HCT116 (cell line): ENCODE data around the gene ST6GAL2. TPM values are rescaled to one million over a fixed set of nuclear protein-coding genes. Genes with fewer than 3 reads are reported as not detected.

Experiments
- ATAC-seq: fragments of 200-7000 bp; cut with Tn5 transposase; 2 replicates; pipeline ENCODE4 v1.9.1; 2020; ENCODE audit warnings: mild to moderate bottlenecking, moderate library complexity
- BruUV-seq: library from RNA; stranded (reverse); fragments of 400-500 nt; replicated peaks from 2 replicates; lab custom pipeline; 2021; lab: Mats Ljungman, UMichigan
- CTCF ChIA-PET: fragments of 300-600 bp; sonication (Branson Sonifier 250); formaldehyde crosslinking; loops from one replicate; lab custom pipeline; 2021; ENCODE audit warnings: antibody characterized with exemption; lab: Charles Lee
- POLR2A ChIA-PET: fragments of 300-600, 350-600 bp; sonication (Branson Sonifier 250); formaldehyde crosslinking; loops from one replicate; lab custom pipeline; 2021; ENCODE audit warnings: antibody characterized with exemption; lab: Charles Lee
- RAD21 ChIA-PET, 2 experiments: fragments of 300-600 bp; sonication (Branson Sonifier 250); formaldehyde crosslinking; loops; one replicate each; lab custom pipeline; 2023; ENCODE audit warnings: low total read pairs in 2 of 2; ENCODE audit not compliant: uncharacterized antibody in 2 of 2, unreplicated experiment in 2 of 2, low non-redundant PET in 1 of 2; lab: Charles Lee
- DNase-seq: peaks from one replicate; pipeline ENCODE4 v3.0.0-alpha.2; 2010; ENCODE audit warnings: low read depth, low spot score
- H2AFZ ChIP-seq: fragments of 200-600 bp; shearing (Covaris generic), sonication (generic); 2 replicates; pipeline ENCODE4 v1.6.1; 2017; ENCODE audit warnings: low read depth, mixed run types, mixed read lengths, antibody characterized with exemption, low read length; ENCODE audit not compliant: poor library complexity, severe bottlenecking
- H3K27ac ChIP-seq: 2 replicates; pipeline ENCODE4 v1.5.1; 2012; ENCODE audit warnings: low read depth, low read length
- H3K27me3 ChIP-seq: fragments of 200-600 bp; sonication (generic); 2 replicates; pipeline ENCODE4 v1.6.1; 2016; ENCODE audit warnings: mixed run types, low read length, mixed read lengths; ENCODE audit not compliant: insufficient read depth
- H3K36me3 ChIP-seq, 2 experiments: fragments of 200-500 bp in 1 of 2; fragments of 200-600 bp in 1 of 2; sonication (Bioruptor generic) in 1 of 2; sonication (generic) in 1 of 2; 2 replicates each; pipeline versions ENCODE4 v1.5.1 to v1.6.1; 2014 to 2016; ENCODE audit warnings: low read length in 2 of 2, inconsistent platforms in 1 of 2, mixed read lengths in 1 of 2, mixed run types in 1 of 2; ENCODE audit not compliant: insufficient read depth in 2 of 2, control insufficient read depth in 1 of 2
- H3K4me1 ChIP-seq, 2 experiments: fragments of 200-600 bp in 1 of 2; sonication (generic) in 1 of 2; 2 replicates each; pipeline versions ENCODE4 v1.5.1 to v1.6.1; 2012 to 2017; ENCODE audit warnings: low read length in 2 of 2, inconsistent platforms in 1 of 2, mild to moderate bottlenecking in 1 of 2, mixed read lengths in 1 of 2, mixed run types in 1 of 2, moderate library complexity in 1 of 2; ENCODE audit not compliant: insufficient read depth in 2 of 2, control insufficient read depth in 1 of 2
- H3K4me2 ChIP-seq: fragments of 200-600 bp; sonication (generic); 2 replicates; pipeline ENCODE4 v1.6.1; 2017; ENCODE audit warnings: mixed run types, low read length, mixed read lengths
- H3K4me3 ChIP-seq, 2 experiments: fragments of 200-600 bp in 1 of 2; sonication (generic) in 1 of 2; replicated peaks in 1 of 2; 2 replicates each; pipeline ENCODE4 v1.5.1; 2011 to 2016; ENCODE audit warnings: low read length in 2 of 2, control low read depth in 1 of 2, low read depth in 1 of 2, mild to moderate bottlenecking in 1 of 2, mixed read lengths in 1 of 2, mixed run types in 1 of 2
- H3K79me2 ChIP-seq: fragments of 200-600 bp; sonication (generic); 2 replicates; pipeline ENCODE4 v1.6.1; 2017; ENCODE audit warnings: mild to moderate bottlenecking, mixed run types, low read length, moderate library complexity, mixed read lengths; ENCODE audit not compliant: insufficient read depth
- H3K9ac ChIP-seq: fragments of 200-600 bp; sonication (generic); 2 replicates; pipeline ENCODE4 v1.6.1; 2016; ENCODE audit warnings: low read length, mixed read lengths
- H3K9me2 ChIP-seq: fragments of 200-600 bp; sonication (generic), shearing (Covaris generic); 2 replicates; pipeline ENCODE4 v1.6.1; 2017; ENCODE audit warnings: mixed run types, mild to moderate bottlenecking, moderate library complexity; ENCODE audit not compliant: insufficient read depth
- H3K9me3 ChIP-seq, 2 experiments: fragments of 200-500 bp in 1 of 2; fragments of 200-600 bp in 1 of 2; sonication (Bioruptor generic) in 1 of 2; sonication (generic) in 1 of 2; 2 replicates each; pipeline ENCODE4 v1.6.1; 2014 to 2017; ENCODE audit warnings: low read length in 2 of 2, mixed read lengths in 2 of 2, inconsistent platforms in 1 of 2, low read depth in 1 of 2, mild to moderate bottlenecking in 1 of 2, mixed run types in 1 of 2, moderate library complexity in 1 of 2; ENCODE audit not compliant: control insufficient read depth in 1 of 2, insufficient read depth in 1 of 2
- H4K20me1 ChIP-seq: fragments of 200-600 bp; sonication (generic), shearing (Covaris generic); 2 replicates; pipeline ENCODE4 v1.6.1; 2017; ENCODE audit warnings: mixed run types, mild to moderate bottlenecking, moderate library complexity; ENCODE audit not compliant: insufficient read depth
- ATF3 ChIP-seq: IDR thresholded peaks from 2 replicates; pipeline ENCODE4 v1.6.1; 2012
- CBX3 ChIP-seq: IDR thresholded peaks from 2 replicates; pipeline ENCODE4 v1.6.1; 2012; ENCODE audit warnings: low read depth
- CEBPB ChIP-seq: IDR thresholded peaks from 2 replicates; pipeline ENCODE4 v1.6.1; 2012; ENCODE audit warnings: low read depth
- CTCF ChIP-seq, 3 experiments: fragments of 200-600 bp in 1 of 3; sonication (generic) in 1 of 3; IDR thresholded peaks in 2 of 3; conservative IDR thresholded peaks in 1 of 3; 2 replicates each; pipeline ENCODE4 v1.5.1; 2012 to 2017; ENCODE audit warnings: low read depth in 2 of 3, low read length in 2 of 3, antibody characterized with exemption in 1 of 3, borderline replicate concordance in 1 of 3, control low read depth in 1 of 3, mild to moderate bottlenecking in 1 of 3, mixed read lengths in 1 of 3, mixed run types in 1 of 3, moderate library complexity in 1 of 3; ENCODE audit not compliant: insufficient read depth in 1 of 3
- EZH2phosphoT487 ChIP-seq: fragments of 200-600 bp; IDR thresholded peaks from 2 replicates; pipeline ENCODE4 v1.6.1; 2018; ENCODE audit warnings: antibody characterized with exemption, borderline replicate concordance
- JUND ChIP-seq: IDR thresholded peaks from 2 replicates; pipeline ENCODE4 v1.6.1; 2012
- POLR2A ChIP-seq: IDR thresholded peaks from 2 replicates; pipeline ENCODE4 v1.7.0; 2011; ENCODE audit warnings: borderline replicate concordance; ENCODE audit not compliant: insufficient read depth, insufficient read length; ENCODE audit errors: extremely low read depth
- RAD21 ChIP-seq: IDR thresholded peaks from 2 replicates; pipeline ENCODE4 v1.6.1; 2012; ENCODE audit warnings: low read depth, mild to moderate bottlenecking
- REST ChIP-seq: IDR thresholded peaks from 2 replicates; pipeline ENCODE4 v1.6.1; 2012; ENCODE audit warnings: low read depth
- SIN3A ChIP-seq: IDR thresholded peaks from 2 replicates; pipeline ENCODE4 v1.6.1; 2012; ENCODE audit warnings: low read depth
- SP1 ChIP-seq: IDR thresholded peaks from 2 replicates; pipeline ENCODE4 v1.6.1; 2012; ENCODE audit warnings: low read depth
- SRF ChIP-seq: IDR thresholded peaks from 2 replicates; pipeline ENCODE4 v1.6.1; 2012; ENCODE audit warnings: low read depth
- TCF7L2 ChIP-seq: IDR thresholded peaks from 2 replicates; pipeline ENCODE4 v1.7.0; 2011; ENCODE audit warnings: borderline replicate concordance, inconsistent platforms; ENCODE audit not compliant: insufficient read depth, insufficient read length; ENCODE audit errors: extremely low read depth
- ZBTB33 ChIP-seq: IDR thresholded peaks from 2 replicates; pipeline ENCODE4 v1.6.1; 2011; ENCODE audit warnings: mild to moderate bottlenecking, low read length, moderate library complexity; ENCODE audit not compliant: insufficient replicate concordance; ENCODE audit errors: extremely low read depth
- ZFX ChIP-seq: fragments of 450-650 bp; IDR thresholded peaks from 2 replicates; pipeline ENCODE4 v1.6.1; 2017
- ZNF274 ChIP-seq: fragments of 200-500 bp; sonication (Bioruptor generic); IDR thresholded peaks from 2 replicates; pipeline ENCODE4 v1.6.1; 2014; ENCODE audit warnings: mild to moderate bottlenecking, low read depth, low read length, inconsistent platforms
- intact Hi-C: fragments of 100-400 bp; cut with micrococcal nuclease; formaldehyde crosslinking; loops from 2 replicates; pipeline ENCODE4 v1.10.0; 2022
- total RNA-seq: library from RNA; stranded (reverse); gene quantifications from one replicate; pipeline ENCODE4 v1.2.1, GENCODE V29; 2021; ENCODE audit not compliant: unreplicated experiment

ST6GAL2 gene
- total RNA-seq, 1 experiment from 2014 or later: not detected

- no peaks in the 10 kb centered on the region for H4K20me1 ChIP-seq
- intact Hi-C loops: no loop called here
- H3K9me2 ChIP-seq: no peaks in the 10 kb centered on the region
- no peaks in the 10 kb centered on the region for H3K36me3 ChIP-seq
- ChIA-PET POLR2A (no interaction called here), CTCF (no interaction called here), RAD21 (no interaction called here)
- no peak overlapping the region for H3K27ac ChIP-seq
- H3K9me3 ChIP-seq: peaks cover 0 to 5% of the 10 kb centered on the region in 2 experiments; a peak in 2 of 4 replicates
- BruUV-seq: no TSS peak
- H3K27me3 ChIP-seq: no peaks in the 10 kb centered on the region
- DNase-seq: no peak
- no peak overlapping the region for H3K9ac ChIP-seq
- ATAC-seq: no peak
- no peak overlapping the region for H3K4me3 ChIP-seq
- H3K4me1 ChIP-seq: no peaks in the 10 kb centered on the region
- no peaks in the 10 kb centered on the region for H3K79me2 ChIP-seq
- H3K4me2 ChIP-seq: no peak overlapping the region
- no peak overlapping the region for H2AFZ ChIP-seq
- TF ChIP-seq ZNF274 (no peak), SRF (no peak), REST (no peak), CEBPB (no peak), JUND (no peak), ATF3 (no peak), ZBTB33 (no peak), CTCF (IDR thresholded peaks at IDR 0.05 in 2 of 3, conservative IDR thresholded peaks at IDR 0.05 in 1 of 3; ENCODE audit: borderline replicate concordance in 1 of 3, insufficient read depth in 1 of 3, low read depth in 2 of 3, low read length in 2 of 3) (no peak), RAD21 (no peak), POLR2A (no peak), ZFX (no peak), CBX3 (no peak), EZH2phosphoT487 (no peak), SIN3A (no peak), SP1 (no peak), TCF7L2 (no peak)
These were observed 55.8 kb downstream of the ST6GAL2 start for GRCh38 chr2:106830191-106830590.
